HG03139 (cell line): ENCODE results near the gene FHIT.
"Not testable (repeated sequence)": the region's sequence is repeated elsewhere in the genome, so short reads cannot be mapped to it uniquely, and the experiment has no call there.

Experiments used
- ATAC-seq: cut with Tn5 transposase; IDR thresholded peaks from one replicate; pipeline ENCODE4 v1.9.1; 2021; ENCODE audit not compliant: unreplicated experiment

Gene FHIT

DNA sequence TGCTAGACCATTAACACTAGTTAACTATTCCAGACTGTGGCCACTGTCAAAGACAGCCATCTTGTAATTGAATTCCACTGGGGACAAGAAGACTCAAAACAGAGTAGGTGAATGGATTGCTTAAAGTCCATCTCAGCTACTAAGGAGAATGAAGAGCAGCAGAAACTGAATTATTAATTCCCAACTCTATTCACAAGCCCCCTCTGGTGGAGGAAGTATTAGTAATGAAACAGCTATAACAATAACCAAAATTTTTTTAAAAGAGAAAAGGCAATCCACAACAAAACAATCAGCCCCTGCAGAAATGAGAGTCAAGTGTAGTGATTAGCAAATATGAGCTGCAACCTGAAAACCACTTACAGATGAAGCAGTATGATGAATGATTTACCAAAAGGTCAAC, 302.8 kb downstream of the FHIT start:
- ATAC-seq, result no peak

DNA sequence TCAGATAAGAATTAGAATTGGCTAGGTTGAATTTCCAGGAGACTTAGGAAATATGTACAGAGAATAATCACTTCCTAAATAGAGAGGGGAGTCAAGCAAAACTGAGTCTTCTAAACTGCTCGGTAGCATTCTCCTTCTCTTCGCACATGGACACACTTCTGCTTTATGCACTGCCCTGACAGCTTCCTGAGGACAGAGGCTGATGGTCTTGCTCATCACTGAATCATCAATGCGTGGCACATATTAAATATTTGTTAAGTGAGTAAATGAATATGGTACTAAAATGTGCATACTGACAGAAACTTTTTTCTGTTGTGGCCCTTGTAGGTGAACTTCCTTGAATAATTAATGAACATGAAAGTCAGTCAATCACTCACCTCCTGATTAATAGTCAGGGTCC, 315.5 kb downstream of the FHIT start:
- no peak for ATAC-seq

DNA sequence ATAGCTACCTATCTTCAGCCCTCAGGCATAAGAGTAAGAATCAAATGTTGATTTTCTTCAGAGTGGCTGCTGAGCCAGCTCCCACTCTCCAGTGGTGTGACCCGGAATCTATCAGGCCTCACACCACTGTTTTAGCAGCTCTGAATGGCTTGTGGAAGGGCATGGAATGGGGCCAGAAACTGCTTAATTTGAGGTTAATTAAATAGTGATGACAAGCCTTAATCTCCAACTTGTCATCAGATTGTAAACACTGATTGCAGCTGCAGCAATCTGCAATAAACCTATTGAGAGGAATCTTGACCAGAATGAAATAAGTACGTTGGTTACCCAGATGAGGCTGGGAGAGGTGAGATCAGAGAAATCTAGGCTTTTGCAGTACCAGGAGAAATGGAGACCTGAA, 317.4 kb downstream of the FHIT start:
- ATAC-seq, result no peak

DNA sequence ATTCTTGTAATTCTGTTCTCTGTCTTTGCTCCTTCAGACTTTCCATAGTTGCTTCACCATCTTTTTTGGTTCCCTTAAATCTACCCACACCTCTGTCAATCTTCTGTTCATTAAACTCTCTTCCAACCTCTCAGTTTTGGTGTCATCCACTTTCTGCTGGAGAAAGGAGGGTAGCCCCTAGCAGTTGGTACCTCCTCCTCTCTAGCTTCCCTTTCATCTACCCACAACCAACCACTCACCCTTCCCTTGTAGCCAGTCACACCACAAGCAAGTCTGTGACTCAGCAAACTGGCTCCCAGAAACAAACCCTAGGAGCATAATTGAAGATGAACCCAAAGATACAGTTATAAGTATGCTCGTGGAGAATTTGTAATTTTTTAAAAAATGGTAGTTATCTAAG, 318.6 kb downstream of the FHIT start:
- ATAC-seq, result no peak

DNA sequence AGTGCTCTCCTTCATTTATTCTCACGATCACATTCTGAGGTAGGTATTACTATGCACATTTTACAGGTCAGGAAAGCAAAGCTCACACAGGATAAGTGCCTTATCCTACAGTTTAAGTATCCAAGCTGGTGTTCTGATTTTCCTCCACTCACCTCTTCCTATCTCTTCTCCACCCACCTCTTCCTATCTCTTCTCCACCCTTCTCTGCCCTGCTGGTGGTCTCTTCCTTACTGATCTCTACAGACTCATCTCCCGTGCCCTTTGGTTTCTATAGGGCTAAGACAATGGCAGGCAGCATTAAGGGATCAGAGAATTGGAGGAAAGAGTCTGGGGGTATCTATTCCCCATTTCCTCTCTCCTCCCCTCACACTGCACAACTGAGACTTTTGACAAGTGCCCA, 319.1 kb downstream of the FHIT start:
- no peak for ATAC-seq

DNA sequence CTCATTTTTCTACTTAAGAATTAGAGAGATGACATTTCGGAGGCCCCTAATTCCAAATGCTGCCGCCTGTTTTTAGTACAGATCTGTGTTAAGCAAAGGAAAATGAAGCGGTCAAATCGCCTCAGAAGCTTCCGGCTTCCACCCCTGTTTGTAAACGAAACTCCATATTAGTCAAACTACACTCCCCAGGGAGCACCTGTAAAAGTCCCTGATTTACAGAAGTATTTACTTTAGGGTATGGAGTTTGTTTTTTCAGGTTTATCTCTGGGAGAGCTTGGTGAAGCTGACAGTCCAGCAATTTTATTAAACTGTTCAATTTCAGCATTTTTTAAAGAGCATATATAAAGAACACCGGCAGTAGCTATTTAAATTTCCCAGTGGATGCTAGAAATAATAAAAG, 319.8 kb downstream of the FHIT start:
- no peak for ATAC-seq

DNA sequence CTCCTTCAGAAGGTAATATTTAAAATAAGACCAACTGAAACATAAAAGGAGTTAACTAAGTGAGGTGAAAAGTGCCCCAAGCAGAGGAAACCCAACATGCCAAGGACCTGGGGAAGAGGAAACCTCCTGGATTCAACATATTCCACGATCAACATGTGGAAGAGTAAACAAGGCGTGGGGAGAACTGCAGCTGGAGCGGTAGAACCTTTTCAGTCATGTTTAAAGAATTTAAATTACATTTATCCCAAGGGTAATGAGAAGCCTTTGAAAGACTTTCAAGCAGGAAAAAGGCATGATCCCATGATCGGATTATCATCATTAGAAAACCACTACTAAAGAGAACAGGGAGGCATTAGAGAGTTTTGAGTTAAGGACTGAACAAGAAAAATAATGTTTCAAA, 330.7 kb downstream of the FHIT start:
- ATAC-seq, result no peak

DNA sequence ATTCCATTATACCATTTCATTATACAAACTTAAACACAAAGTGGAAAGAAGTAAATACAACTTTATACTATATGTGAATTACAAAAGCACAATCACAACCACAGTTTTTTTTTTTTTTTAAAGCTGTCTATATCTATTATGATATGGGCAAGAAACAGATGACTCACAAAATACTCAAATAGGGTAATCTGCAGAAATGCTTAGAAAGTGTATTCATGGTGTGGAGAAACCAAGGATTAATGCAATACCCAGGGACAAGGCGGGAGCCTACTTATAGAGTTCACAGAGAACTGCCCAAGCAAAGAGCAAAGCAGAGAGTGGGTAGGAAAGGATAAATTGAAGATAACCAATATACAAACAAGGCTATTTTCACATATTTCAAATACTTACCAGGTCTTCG, 332.0 kb downstream of the FHIT start:
- no peak for ATAC-seq

DNA sequence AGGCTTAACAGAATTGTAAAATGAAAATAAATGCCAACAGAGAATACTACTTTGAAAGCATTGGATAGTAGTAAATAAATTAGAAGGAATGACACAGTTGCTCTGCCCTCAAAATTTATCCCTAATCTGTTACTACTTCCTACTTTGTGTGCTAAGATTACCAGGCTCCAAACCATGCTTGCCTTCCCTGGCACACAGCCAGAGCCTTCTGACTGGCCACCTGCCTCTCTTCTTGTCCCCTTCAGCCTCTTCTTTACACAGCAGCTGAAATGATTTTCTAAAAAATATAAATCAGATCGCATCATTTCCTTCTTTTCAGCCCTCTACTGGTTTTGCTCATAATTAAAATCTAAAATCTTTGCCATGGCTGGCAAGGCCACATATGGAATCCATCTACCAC, 334.1 kb downstream of the FHIT start:
- ATAC-seq, result no peak

DNA sequence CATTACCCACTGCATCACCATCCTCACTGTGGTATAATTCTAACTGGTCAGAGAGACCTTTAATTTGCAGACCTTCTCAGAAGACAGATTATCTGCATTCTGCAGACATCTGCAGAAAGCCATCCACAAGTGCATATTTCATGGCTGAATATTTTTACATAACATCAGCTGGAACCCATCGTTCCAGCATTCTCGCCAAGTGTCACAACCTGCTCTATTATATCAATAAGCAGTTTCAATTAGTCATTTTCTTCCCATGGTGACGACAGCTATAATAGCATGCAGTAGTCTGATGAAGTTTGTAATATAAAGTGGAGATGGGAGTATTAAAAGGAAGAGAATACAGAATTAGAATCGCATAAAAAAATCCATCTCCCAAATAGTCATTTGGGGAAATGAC, 334.7 kb downstream of the FHIT start:
- no peak for ATAC-seq

DNA sequence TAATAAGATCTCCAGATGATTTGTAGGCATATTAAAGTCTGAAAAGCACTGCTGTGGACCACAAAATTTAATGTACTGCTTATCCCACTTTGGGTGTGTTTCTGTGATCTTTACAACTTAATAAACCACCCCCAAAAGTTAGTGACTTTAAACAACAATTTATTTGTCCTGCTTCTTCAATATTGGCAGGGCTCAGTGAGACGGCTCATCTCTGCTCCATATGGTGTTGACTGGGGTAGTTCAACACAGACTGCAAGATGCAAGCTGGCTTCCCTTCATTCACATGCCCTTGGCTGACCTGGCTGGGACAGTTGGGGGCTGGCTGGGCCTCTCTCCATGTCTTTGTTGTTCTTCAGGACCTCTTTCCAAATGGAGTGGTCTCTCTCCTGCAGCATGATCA, 337.8 kb downstream of the FHIT start:
- ATAC-seq, result no peak

DNA sequence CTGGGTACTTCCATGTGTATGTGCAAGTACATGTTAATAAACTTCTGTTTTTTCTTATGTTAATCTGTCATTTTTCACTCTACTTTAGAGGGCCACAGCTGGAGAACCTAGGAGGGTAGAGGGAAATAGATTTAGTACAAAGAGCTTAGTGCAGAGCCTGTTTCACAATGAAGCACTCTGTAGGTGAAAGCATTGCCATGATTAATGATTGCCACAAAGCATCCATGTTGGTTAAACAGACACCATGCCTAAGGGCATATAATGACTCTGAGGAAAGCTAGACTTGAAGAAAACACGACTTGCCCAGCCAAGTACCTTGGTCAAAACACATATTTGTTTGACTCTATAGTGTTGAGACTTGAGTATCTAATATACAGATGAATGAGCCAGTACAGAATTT, 338.4 kb downstream of the FHIT start:
- no peak for ATAC-seq

DNA sequence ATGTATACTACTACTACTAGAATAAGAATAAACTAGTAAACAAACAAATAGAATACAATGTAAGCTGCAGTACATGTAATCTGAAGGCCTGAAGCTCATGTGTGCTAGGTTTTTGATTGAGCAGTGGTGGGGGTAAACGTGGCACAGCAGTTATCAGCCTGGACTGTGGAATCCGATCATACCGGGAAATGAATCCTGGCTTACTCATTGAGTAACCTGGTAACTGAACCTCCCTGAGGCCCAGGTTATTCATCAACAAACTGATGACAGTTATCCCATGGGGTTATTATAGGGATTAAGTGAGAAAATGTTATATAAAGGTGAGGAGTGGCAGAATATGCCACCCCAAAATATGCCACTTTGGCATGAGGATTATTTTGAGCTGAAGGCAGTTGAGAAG, 339.1 kb downstream of the FHIT start:
- ATAC-seq, result no peak

DNA sequence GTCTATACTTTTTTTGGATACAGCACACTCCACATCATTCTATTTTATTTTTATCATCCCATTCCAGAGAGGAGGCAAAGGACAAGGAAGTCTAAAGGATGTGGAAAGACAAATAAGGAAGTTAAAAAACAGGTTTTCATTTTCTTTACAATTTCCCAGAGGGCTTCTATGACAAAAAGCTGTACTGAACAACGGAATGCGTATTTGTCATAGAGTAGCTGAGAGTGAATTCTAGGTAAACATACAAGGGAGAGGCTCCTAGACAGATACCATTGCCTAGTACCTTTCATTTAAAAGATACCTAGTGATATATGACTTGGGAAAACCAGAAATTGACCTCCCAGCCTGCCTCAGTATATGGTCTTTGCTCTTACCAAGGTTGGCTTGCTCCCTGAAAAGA, 341.7 kb downstream of the FHIT start:
- no peak for ATAC-seq

DNA sequence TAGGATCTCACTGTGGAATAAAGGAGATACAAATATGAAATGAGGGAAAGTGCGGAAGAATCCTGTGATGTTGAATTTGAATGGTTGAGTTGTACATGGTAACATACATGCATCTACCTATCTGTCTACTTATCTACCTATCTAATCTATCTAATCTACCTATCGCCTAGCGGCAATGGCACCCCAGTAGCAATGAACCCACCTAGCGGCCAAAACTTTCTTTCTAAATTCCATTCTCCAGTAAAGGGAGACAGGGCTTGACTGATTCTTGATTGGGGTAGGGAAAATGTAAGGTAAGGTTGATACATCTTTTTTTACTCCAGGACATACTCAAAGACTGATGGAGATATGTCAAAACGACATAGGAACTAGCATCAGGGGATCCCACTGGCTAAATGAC, 345.0 kb downstream of the FHIT start:
- ATAC-seq, result no peak

DNA sequence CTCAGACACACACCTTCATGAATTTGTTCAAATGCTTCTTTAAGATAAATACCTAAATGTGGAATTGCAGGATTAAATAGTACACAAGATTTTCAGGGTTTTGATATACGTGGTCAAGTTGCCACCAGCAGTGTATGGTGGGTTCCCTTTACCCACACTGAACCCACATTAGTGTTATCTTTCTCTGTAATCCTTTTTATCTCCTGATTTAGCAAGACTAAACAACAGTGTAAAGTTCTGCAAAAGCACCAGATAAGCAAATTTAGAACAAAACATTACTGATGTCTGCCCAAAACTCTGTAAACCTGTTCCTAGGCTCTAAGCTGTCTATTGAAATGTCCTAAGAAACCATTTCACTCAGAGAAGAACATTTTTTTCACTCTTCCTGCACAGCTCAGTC, 352.9 kb downstream of the FHIT start:
- no peak for ATAC-seq

DNA sequence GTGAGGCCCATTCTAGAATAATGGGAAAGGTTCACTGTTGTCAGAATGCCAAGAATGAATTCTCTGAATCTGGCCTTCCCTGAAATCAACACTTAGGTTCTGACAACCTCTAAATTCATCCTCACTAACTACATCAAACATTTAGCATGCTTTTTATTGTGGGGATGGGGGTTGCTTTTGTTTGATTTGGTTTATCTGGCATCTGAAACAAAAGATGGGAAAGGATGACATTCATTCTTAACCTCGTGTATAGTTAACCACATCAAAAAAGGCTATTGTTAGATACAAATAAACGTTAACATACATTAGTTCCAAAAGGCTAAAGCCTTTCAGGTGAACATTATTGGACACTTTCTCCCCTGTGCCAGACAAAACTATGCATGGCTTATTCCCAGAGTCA, 357.3 kb downstream of the FHIT start:
- ATAC-seq, result no peak

DNA sequence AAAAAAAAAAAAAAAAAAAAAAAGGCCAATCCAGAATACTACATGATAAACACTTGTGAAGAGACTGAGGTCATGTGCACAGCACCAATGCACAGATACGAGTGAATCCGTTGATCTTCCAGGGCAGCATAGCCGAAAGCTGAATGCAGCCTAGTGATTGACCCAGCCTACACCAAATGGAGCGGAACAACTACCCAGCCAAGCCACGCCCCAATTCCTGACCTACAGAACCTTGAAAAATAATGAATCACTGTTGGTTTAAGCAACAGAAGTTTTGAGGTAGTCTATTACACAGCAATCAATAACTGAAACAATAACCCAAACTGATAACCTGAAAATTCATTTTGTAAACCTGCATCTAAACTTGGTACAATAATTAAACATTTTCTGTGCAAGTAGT, 361.0 kb downstream of the FHIT start:
- ATAC-seq, result no peak

DNA sequence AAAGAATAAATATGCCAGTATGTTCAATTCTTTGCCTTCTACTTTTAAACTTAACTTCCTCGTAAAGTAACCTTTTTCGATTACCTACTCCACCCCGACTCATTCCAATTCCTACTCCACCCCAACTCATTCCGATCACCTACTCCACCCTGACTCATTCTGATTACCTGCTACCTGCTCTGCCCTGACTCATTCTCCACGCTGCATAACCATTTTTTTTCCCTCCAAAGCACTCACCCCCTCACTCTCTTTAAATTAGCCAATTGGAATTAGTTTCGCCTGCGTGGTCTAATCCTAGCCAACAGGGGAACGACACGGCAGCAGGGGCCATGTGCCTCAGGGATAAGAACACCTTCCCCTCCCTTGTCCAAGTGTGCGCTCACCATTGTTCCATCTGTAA, 362.3 kb downstream of the FHIT start:
- not testable (repeated sequence) for ATAC-seq

DNA sequence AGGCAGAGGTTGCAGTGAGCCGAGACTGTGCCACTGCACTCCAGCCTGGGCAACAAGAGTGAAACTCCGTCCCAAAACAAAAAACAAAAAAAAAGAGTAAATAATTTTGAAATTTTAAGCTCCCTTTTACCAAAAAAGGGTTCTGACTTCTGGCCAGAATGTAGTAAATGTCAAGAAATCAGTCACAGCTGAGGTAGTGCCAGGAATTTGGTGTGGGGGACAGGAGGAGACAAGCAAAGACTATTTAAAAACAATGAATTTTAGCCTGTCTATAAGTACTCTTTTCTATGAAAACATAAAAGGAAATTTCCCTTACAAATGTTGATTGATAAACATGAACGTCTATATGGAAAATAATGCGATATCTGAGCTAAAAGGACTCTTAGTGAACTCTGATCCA, 363.7 kb downstream of the FHIT start:
- ATAC-seq, result no peak

DNA sequence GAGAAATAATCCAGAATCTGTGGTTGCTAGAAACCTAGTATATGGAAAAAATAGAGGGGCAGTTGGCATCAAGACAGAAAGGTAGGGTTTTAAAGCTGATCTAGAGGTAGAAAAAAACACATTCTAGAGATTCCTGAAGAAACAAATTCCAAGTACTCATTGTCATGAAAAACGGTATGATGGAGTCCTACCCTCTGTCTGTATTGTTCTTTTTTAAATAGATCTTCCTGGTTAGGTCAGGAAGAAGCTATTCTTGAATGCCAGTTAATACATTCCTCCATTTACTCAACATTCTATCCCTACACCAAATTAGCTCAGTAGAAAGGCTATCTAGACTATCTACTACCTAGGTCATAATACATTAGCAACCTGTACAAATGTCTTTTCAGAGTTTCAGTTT, 364.7 kb downstream of the FHIT start:
- no peak for ATAC-seq

DNA sequence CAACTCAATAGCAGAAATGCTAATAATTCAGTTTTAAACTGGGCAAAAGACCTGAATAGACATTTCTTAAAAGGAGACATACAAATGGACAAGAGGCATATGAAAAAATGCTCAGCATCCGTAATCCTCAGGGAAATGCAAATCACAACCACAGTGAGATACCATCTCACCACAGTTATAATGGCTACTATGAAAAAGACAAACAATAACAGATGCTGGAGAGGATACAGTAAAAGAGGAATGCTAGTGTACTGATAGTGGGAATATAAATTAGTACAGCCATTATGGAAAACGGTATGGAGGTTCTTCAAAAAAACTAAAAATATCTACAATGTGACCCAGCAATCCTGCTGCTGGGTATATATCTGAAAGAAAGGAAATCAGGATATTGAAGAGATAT, 367.2 kb downstream of the FHIT start:
- no peak for ATAC-seq

DNA sequence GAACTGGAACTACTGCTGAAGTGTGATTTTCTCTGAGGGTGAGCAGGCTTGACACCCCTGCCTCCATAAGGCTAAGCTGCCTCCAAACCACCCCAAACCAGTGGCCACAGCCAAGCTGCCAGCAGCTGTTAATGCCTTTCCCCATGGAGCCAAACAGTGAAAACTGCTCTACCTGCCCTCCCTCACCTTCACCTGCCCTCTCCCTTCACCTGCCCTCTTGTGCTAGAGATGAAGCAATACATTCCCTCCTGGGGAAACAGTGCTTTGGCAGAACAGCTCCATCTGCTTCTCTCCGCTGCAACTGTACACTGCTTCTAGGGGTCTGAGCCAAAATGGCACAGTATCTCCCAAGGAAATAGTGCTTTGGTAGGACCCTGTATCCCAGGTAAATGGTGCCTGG, 374.1 kb downstream of the FHIT start:
- ATAC-seq, result no peak

DNA sequence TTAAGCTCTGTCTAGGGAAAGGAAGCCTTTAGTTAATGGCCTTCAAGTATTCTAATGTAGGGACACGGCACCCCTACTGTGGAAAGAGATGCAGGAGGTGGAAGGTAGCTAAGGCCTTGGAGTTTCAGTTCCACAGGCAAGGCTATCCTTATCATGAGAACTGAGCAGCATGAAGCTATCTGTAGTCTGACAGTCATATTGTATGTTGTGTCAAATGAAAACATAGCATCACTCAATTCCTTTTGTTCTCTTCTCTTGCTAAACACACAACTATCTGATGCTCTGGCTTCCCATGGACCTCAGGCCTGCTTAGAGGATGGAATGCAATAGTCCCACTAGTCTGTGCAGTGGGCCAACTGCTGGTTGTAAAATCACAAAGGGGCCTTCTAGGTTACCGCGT, 380.9 kb downstream of the FHIT start:
- ATAC-seq, result no peak
